NCI-H1930 (cell line): ENCODE results near the gene RAP1GDS1.
"Not testable (repeated sequence)": the region's sequence is repeated elsewhere in the genome, so short reads cannot be mapped to it uniquely, and the experiment has no call there.

Source experiments
- DNase-seq, 2 experiments: peaks; one replicate each; lab custom pipeline; 2025; lab: John Stamatoyannopoulos, UW

Gene RAP1GDS1

DNA sequence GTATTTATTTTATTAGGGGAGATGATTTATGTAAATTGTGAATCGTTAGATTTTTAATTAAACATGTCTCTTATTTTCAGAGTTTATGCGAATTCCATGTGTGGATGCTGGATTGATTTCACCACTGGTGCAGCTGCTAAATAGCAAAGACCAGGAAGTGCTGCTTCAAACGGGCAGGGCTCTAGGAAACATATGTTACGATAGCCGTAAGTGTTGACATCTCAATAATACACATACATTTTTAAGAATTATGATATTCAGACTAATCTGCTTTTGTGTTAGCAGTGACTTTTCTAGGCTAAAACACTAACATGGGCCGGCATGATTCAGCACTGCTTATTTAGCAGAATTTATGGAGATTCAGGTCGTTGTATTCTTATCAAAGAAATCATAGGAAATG lies 91.2 kb downstream of the RAP1GDS1 start:
- DNase-seq, result no peak

- no peak for DNase-seq
Measured at GRCh38 chr4:98352940-98353339, 91.8 kb downstream of the RAP1GDS1 start.

DNA sequence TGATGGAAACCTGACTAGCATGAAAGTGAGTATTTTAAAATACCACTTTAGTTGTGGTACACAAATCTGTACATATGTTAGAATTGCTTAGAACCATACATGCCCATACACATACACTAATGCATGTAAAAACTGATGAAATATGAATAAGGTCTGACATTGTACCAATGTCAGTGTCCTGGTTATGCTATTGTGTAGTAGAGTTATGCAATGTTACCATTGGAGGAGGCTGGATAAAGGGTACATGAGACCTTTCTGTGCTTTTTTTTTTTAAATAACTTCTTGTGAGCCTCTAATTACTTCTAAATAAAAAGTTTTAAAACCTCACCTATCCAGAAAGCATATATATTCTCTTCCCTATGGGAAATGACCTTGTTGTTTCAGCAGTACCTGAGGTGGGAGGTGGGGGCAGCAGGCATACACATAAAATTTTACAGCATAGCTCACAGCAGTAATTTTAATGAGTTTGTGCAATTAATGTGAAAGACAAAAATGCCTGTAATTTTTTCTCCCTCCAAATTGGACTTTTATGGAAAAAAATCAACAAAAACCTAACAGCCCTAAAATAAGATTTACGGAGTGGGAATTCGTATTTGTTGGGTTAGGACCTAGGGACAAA lies 97.6 kb downstream of the RAP1GDS1 start:
- no peak for DNase-seq

DNA sequence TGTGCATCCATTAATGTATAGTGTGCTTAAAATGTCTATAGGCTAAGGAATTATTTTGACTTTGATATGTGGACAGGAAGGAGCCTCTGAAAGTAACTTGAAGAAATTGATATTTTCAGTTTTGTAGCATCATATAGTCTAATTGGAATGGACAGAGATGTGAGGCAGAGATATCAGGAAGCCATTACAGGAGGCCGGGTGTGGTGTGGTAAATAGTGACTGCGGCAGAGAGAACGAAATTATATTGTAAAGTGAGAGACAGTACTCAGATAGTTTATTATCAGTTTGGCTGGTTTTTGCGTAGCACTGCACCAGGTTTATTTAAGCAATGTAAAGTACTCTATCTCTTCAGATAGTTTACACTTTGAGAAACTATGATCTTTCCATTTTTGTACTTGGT lies 98.5 kb downstream of the RAP1GDS1 start:
- no peak for DNase-seq

- DNase-seq, result no peak
Measured at GRCh38 chr4:98363431-98363830, 102.2 kb downstream of the RAP1GDS1 start.

DNA sequence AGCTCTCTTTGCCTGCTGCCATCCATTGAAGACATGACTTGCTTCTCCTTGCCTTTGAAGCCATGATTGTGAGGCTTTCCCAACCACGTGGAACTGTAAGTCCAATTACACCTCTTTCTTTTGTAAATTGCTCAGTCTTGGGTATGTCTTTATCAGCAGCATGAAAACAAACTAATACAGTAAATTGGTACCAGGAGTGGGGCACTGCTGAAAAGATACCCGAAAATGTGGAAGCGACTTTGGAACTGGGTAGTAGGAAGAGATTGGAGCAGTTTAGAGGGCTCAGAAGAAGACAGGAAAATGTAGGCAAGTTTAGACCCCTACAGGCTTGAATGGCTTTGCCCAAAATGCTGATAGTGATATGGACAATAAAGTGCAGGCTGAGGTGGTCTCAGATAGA lies 105.1 kb downstream of the RAP1GDS1 start:
- DNase-seq, result not testable (repeated sequence)

DNA sequence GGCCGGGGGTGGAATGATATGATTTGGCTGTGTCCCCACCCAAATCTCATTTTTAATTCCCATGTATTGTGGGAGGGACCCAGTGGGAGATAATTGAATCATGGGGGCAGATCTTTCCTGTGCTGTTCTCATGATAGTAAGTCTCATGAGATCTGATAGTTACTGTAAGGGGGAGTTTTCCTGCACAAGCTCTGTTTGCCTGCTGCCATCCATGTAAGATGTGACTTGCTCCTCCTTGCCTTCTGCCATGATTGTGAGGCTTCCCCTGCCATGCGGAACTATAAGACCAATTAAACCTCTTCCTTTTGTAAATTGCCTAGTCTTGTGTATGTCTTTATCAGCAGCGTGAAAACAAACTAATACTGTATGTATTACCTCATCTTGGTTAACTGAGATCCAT lies 106.8 kb downstream of the RAP1GDS1 start:
- DNase-seq, result not testable (repeated sequence)

DNA sequence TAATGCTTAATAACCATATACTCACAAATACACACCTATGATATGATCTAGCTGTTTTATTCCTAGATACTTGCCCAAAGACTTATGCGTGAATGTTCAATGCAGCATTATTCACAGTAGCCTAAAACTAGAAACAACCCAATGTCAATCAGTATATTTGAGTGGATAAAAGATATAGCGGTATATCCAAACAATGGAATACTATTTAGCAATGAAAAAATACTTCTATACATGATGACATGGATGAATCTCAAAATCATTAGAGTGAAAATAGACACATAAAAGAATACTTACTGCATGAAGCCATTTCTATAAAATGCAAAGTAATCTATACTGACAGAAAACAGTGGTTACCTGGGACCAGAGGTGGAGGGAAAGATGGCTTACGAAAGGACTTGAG lies 108.1 kb downstream of the RAP1GDS1 start:
- DNase-seq, result no peak

DNA sequence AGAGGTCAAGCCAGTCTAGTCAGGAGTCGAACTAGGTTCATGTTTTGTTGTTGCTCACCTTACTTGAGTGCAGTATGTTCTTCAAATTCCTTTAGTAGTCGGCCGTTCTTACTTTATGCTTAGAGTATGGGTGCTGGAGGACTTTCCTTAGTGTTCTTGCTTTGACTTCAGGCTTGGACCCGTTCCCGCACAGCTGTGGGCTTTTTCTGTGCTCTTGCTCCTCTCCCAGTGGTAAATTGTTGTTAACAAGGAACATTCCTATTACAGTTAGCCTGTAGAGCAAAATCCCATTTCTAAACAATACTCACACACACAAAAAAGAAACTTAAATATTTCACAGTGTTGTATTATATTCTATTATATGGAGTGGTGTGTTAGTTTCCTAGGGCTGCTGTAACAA lies 113.5 kb downstream of the RAP1GDS1 start:
- no peak for DNase-seq

DNA sequence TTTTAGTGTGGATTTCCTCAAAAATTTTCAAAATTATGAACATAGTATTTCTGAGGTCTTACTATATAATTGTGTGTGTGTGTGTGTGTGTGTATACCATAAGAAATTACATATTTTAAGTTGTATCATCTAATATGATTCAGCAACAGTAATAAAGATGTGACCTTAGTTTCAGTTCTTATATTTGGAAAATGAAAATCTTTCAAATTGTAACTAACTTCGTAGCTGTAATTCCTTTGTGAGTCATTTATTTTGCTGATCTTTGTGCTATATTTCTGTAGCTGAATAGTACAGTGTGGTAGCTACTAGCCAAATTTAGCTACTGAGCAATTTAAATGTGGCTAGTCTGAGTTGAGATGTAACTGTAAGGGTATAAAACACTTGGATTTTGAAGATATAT lies 116.4 kb downstream of the RAP1GDS1 start:
- no peak for DNase-seq

DNA sequence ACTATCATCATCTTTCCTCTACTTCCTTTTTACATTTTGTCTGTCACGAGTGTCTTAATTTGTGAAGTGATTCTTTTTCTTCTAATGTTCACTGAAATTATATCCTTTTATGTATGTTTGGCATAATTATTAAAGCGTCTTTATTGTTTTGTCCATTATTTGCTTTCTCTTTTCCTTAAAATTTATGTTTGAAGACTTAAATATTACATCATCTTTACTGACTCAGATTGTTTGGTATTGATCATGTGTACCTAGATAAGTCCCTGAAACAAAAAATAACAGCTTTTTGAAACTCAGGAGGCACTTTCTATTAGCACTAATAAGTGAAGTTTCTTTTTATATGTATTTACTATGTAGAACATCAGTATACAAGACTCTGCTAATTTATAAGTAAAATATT lies 120.1 kb downstream of the RAP1GDS1 start:
- no peak for DNase-seq

DNA sequence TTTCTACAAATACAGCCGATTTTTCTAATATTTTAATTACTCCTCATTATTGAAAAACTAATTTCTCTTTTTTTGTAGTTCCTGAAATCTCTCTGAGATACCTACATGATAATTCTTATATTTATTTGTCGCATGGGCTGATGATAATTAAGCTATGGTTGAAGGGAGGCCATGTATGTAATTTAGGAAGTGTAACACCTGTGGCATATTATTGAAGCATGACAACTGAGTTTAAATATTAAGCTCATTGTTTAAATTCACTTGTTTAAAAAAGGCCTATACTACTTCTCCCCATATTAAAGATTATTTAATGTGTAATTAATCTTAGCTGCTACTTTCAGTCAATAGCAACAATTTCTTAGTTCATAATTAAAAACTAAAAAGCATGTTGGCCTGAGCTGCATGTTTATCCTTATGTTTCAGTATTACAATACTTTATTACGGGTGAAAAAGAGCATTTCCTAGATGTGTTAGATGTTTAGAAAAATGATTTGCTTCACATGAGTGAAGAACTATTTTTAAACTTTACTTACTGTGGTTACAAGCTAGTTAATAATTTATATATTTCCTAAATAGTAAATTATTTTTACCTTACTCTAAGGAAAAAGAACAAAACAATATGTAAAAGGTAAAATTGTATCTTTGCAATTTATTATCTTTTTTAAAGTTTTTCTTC lies 122.4 kb downstream of the RAP1GDS1 start:
- no peak for DNase-seq

GRCh38 chr4:98385831-98386230 lies 124.6 kb downstream of the RAP1GDS1 start:
- no peak for DNase-seq

- no peak for DNase-seq
Measured at GRCh38 chr4:98387345-98388026, 126.3 kb downstream of the RAP1GDS1 start.

DNA sequence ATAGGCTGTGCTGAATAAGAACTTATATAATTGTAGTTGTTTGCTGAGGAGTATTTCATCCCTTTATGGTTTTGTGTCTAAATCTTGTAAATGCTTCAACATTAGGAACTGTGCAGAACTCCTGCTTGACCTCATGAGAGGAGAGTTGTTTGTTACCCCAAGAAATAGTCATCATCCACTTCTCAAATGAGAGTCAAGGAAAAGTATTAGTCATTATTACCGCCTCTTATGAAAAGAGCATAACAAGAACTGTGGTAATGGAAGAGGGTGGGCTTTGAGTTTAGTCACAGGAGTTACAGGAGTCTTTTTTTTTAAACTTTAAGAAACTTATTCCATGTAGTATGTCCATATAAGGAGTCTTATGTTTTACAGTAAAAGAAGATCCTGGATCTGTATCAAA lies 132.9 kb downstream of the RAP1GDS1 start:
- no peak for DNase-seq

DNA sequence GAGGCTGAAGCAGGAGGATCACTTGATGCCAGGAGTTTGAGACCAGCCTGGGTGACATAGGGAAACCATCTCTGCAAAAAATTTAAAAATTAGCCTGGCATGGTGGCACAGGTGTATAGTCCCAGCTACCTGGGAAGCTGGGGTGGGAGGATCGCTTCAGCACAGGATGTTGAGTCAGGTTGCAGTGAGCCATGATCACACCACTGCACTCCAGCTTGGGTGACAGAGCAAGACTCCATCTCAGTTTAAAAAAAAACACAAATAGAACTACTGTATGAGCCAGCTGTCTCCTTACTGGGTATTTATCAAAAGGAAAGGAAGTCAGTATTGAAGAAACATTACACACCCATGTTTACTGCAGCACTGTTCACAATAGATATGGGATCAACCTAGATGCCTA lies 138.7 kb downstream of the RAP1GDS1 start:
- no peak for DNase-seq

GRCh38 chr4:98406819-98407218 lies 145.6 kb downstream of the RAP1GDS1 start:
- DNase-seq, result no peak

GRCh38 chr4:98411731-98412130 lies 150.5 kb downstream of the RAP1GDS1 start:
- no peak for DNase-seq

- DNase-seq, result no peak
Measured at GRCh38 chr4:98416844-98417243, 155.7 kb downstream of the RAP1GDS1 start.

GRCh38 chr4:98420151-98420550 lies 159.0 kb downstream of the RAP1GDS1 start:
- DNase-seq, result not testable (repeated sequence)

GRCh38 chr4:98421111-98421510 lies 159.9 kb downstream of the RAP1GDS1 start:
- DNase-seq, result no peak

- DNase-seq, result no peak
Measured at GRCh38 chr4:98423009-98423408, 161.8 kb downstream of the RAP1GDS1 start.

- DNase-seq, result no peak
Measured at GRCh38 chr4:98430708-98431403, 169.7 kb downstream of the RAP1GDS1 start.
